MCF 10A (cell line): ENCODE data around the gene SNX13. TPM values are rescaled to one million over a fixed set of nuclear protein-coding genes. Genes with fewer than 3 reads are reported as not detected.

Experiments used
- BruUV-seq: library from RNA; stranded (reverse); fragments of 400-500 nt; replicated peaks from 2 replicates; lab custom pipeline; 2021; lab: Mats Ljungman, UMichigan
- CTCF ChIA-PET: fragments of 300-600 bp; sonication (Branson Sonifier 250); formaldehyde crosslinking; extraction: SDS; loops from one replicate; lab custom pipeline; 2021; ENCODE audit warnings: antibody characterized with exemption, inconsistent platforms; lab: Yijun Ruan, JAX
- POLR2A ChIA-PET: fragments of 300-600, 350-650 bp; sonication (Branson Sonifier 250); formaldehyde crosslinking; extraction: SDS; loops from one replicate; lab custom pipeline; 2020; ENCODE audit warnings: antibody characterized with exemption, inconsistent platforms; lab: Yijun Ruan, JAX
- DNase-seq: peaks from one replicate; pipeline ENCODE4 v3.0.0-alpha.2; 2018; ENCODE audit not compliant: unreplicated experiment
- H3K27ac Mint-ChIP-seq: one replicate; pipeline ENCODE4 v1.8.0; 2022; ENCODE audit warnings: mild to moderate bottlenecking, low read depth, mixed read lengths; ENCODE audit not compliant: unreplicated experiment
- H3K27me3 Mint-ChIP-seq: one replicate; pipeline ENCODE4 v1.8.0; 2022; ENCODE audit warnings: mixed read lengths; ENCODE audit not compliant: insufficient read depth, unreplicated experiment
- H3K36me3 Mint-ChIP-seq: one replicate; pipeline ENCODE4 v1.8.0; 2022; ENCODE audit warnings: mild to moderate bottlenecking, moderate library complexity, mixed read lengths; ENCODE audit not compliant: insufficient read depth, unreplicated experiment
- H3K4me1 Mint-ChIP-seq: one replicate; pipeline ENCODE4 v1.8.0; 2022; ENCODE audit warnings: mixed read lengths; ENCODE audit not compliant: insufficient read depth, unreplicated experiment
- H3K4me3 Mint-ChIP-seq: one replicate; pipeline ENCODE4 v1.8.0; 2022; ENCODE audit warnings: mild to moderate bottlenecking, moderate library complexity, mixed read lengths; ENCODE audit not compliant: unreplicated experiment
- H3K9me3 Mint-ChIP-seq: one replicate; pipeline ENCODE4 v1.8.0; 2022; ENCODE audit warnings: mixed read lengths; ENCODE audit not compliant: unreplicated experiment
- intact Hi-C: fragments of 100-400 bp; cut with micrococcal nuclease; formaldehyde crosslinking; loops from 2 replicates; pipeline ENCODE4 v1.14.1; 2022
- total RNA-seq: library from RNA; stranded (reverse); gene quantifications from 2 replicates; pipeline ENCODE4 v1.2.3, GENCODE V29; 2022
- TF ChIP-seq, protein P1 (sequence below): fragments of 200-600 bp; IDR thresholded peaks from one replicate; pipeline ENCODE4 v1.8.0; 2022; ENCODE audit warnings: antibody characterized with exemption, mild to moderate bottlenecking; ENCODE audit not compliant: unreplicated experiment

The SNX13 gene
- total RNA-seq, 1 experiment from 2014 or later = 38.5 TPM

GRCh38 chr7:17832820-17833355 lies 107.4 kb downstream of the SNX13 start:
- Mint-ChIP-seq H3K27me3 (no peaks in the 10 kb centered on the region), H3K4me3 (no peak overlapping the region), H3K4me1 (no peaks in the 10 kb centered on the region), H3K36me3 (peaks cover 36% of the 10 kb centered on the region), H3K9me3 (no peaks in the 10 kb centered on the region), H3K27ac (no peak overlapping the region)
- ChIA-PET CTCF (interaction anchor here (0.5 to 1.3 kb wide), 3 partner anchors 23 to 152 kb away, joined by 3 read pairs; no protein-coding TSS in a partner anchor), POLR2A (no interaction called here)
- BruUV-seq = no TSS peak
- DNase-seq = no peak
- intact Hi-C loops = no loop called here
- TF ChIP-seq, protein P1, sequence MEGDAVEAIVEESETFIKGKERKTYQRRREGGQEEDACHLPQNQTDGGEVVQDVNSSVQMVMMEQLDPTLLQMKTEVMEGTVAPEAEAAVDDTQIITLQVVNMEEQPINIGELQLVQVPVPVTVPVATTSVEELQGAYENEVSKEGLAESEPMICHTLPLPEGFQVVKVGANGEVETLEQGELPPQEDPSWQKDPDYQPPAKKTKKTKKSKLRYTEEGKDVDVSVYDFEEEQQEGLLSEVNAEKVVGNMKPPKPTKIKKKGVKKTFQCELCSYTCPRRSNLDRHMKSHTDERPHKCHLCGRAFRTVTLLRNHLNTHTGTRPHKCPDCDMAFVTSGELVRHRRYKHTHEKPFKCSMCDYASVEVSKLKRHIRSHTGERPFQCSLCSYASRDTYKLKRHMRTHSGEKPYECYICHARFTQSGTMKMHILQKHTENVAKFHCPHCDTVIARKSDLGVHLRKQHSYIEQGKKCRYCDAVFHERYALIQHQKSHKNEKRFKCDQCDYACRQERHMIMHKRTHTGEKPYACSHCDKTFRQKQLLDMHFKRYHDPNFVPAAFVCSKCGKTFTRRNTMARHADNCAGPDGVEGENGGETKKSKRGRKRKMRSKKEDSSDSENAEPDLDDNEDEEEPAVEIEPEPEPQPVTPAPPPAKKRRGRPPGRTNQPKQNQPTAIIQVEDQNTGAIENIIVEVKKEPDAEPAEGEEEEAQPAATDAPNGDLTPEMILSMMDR = no peak

- no peak overlapping the region for H3K4me3 Mint-ChIP-seq
- no peaks in the 10 kb centered on the region for H3K4me1 Mint-ChIP-seq
- BruUV-seq = no TSS peak
- H3K36me3 Mint-ChIP-seq = peaks cover 29% of the 10 kb centered on the region
- TF ChIP-seq, protein P1 = no peak
- no peaks in the 10 kb centered on the region for H3K9me3 Mint-ChIP-seq
- ChIA-PET POLR2A (no interaction called here), CTCF (interaction anchor here (0.5 to 0.8 kb wide), 2 partner anchors 22 to 80 kb away, joined by 3 read pairs; no protein-coding TSS in a partner anchor)
- intact Hi-C loops = no loop called here
- H3K27ac Mint-ChIP-seq = no peak overlapping the region
- no peaks in the 10 kb centered on the region for H3K27me3 Mint-ChIP-seq
- DNase-seq = no peak
Measured at GRCh38 chr7:17832242-17832641, 108.1 kb downstream of the SNX13 start.

DNA sequence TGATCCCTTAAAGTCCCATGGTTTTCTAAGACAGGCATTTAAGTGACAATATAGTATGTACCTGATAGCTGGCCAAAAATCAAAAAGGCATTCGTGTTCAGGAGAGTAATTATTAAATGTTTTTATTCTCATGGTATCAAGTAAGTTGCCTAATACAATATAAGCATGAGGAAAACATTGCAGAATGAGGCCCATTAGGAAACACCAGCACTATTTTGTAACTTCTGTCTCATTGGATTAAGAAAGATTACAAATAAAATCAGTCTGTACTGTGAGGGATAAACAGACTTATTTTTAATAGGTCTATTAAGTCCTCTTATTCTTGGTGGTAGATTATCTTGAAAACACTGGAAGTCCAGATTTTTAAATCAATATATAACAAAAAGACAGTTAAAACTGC lies 110.1 kb downstream of the SNX13 start:
- intact Hi-C loops = no loop called here
- BruUV-seq = no TSS peak

GRCh38 chr7:17829001-17829400 lies 111.3 kb downstream of the SNX13 start:
- no peaks in the 10 kb centered on the region for H3K27me3 Mint-ChIP-seq
- TF ChIP-seq, protein P1 = no peak
- ChIA-PET CTCF (no interaction called here), POLR2A (interaction anchor here (0.6 to 1.2 kb wide), 2 partner anchors 109 to 823 kb away, joined by 3 to 5 read pairs; no protein-coding TSS in a partner anchor)
- H3K4me3 Mint-ChIP-seq = peak overlapping the region; percentile 10
- no peak overlapping the region for H3K27ac Mint-ChIP-seq
- BruUV-seq = no TSS peak
- intact Hi-C loops = no loop called here
- DNase-seq = no peak
- peaks cover 29% of the 10 kb centered on the region for H3K36me3 Mint-ChIP-seq
- H3K4me1 Mint-ChIP-seq = no peaks in the 10 kb centered on the region
- no peaks in the 10 kb centered on the region for H3K9me3 Mint-ChIP-seq

More for the DNA sequence above, 110.1 kb downstream of the SNX13 start:
- TF ChIP-seq, protein P1 = no peak
- DNase-seq = peak; percentile 42
- Mint-ChIP-seq H3K4me3 (no peak overlapping the region), H3K36me3 (peaks cover 25% of the 10 kb centered on the region), H3K4me1 (no peaks in the 10 kb centered on the region), H3K27ac (no peak overlapping the region), H3K9me3 (no peaks in the 10 kb centered on the region), H3K27me3 (no peaks in the 10 kb centered on the region)
- ChIA-PET CTCF (no interaction called here), POLR2A (interaction anchor here (0.9 to 1.9 kb wide), 2 partner anchors 14 to 58 kb away, joined by 4 to 5 read pairs; no protein-coding TSS in a partner anchor)
